OCI-LY3 (cell line): ENCODE data around the gene STK32B.

ENCODE experiments used
- H2AFZ ChIP-seq: fragments of 200-600, 300-600 bp; shearing (Covaris generic); 2 replicates; pipeline ENCODE4 v1.6.0; 2014; ENCODE audit warnings: antibody characterized with exemption, low read depth, low read length
- H3K27ac ChIP-seq: fragments of 200-600, 300-600 bp; sonication (generic); 2 replicates; pipeline ENCODE4 v1.5.1; 2014; ENCODE audit warnings: mild to moderate bottlenecking, low read length, moderate library complexity, mixed read lengths
- H3K27me3 ChIP-seq: fragments of 200-600, 300-600 bp; sonication (generic); 2 replicates; pipeline ENCODE4 v1.6.1; 2014; ENCODE audit warnings: low read depth, low read length, mixed read lengths
- H3K36me3 ChIP-seq: fragments of 200-600, 300-600 bp; sonication (generic); replicated peaks from 2 replicates; pipeline ENCODE3; 2014; ENCODE audit warnings: low read depth, low read length, mixed read lengths
- H3K4me1 ChIP-seq: fragments of 300-600, 200-600 bp; sonication (generic); 2 replicates; pipeline ENCODE4 v1.6.1; 2014; ENCODE audit warnings: low read length, mixed read lengths
- H3K4me2 ChIP-seq: fragments of 200-600, 300-600 bp; sonication (generic); 2 replicates; pipeline ENCODE4 v1.6.1; 2014; ENCODE audit warnings: low read length, mixed read lengths
- H3K4me3 ChIP-seq: fragments of 300-600, 200-600 bp; sonication (generic); 2 replicates; pipeline ENCODE4 v1.5.1; 2014; ENCODE audit warnings: antibody characterized with exemption, mild to moderate bottlenecking, low read length, moderate library complexity
- H3K79me2 ChIP-seq: fragments of 300-600, 200-600 bp; shearing (Covaris generic); 2 replicates; pipeline ENCODE4 v1.6.1; 2014; ENCODE audit warnings: mild to moderate bottlenecking, low read length, mixed read lengths
- H3K9ac ChIP-seq: fragments of 300-600, 200-600 bp; shearing (Covaris generic); 2 replicates; pipeline ENCODE4 v1.6.0; 2014; ENCODE audit warnings: mild to moderate bottlenecking, low read length, moderate library complexity
- H3K9me3 ChIP-seq: fragments of 200-600, 300-600 bp; shearing (Covaris generic); 2 replicates; pipeline ENCODE4 v1.6.1; 2014; ENCODE audit warnings: low read length, mixed read lengths; ENCODE audit not compliant: insufficient read depth
- H4K20me1 ChIP-seq: fragments of 200-600, 300-600 bp; sonication (generic); 2 replicates; pipeline ENCODE4 v1.6.1; 2016; ENCODE audit warnings: low read length, mixed read lengths; ENCODE audit not compliant: insufficient read depth
- EZH2phosphoT487 ChIP-seq: fragments of 200-600 bp; shearing (Covaris generic); IDR thresholded peaks from 2 replicates; pipeline ENCODE4 v1.6.1; 2018; ENCODE audit warnings: antibody characterized with exemption, mixed run types, low read depth
- TF ChIP-seq, protein P1 (sequence below): fragments of 200-600, 300-600 bp; sonication (generic); IDR thresholded peaks from 2 replicates; pipeline ENCODE4 v1.5.1; 2014; ENCODE audit warnings: antibody characterized with exemption, low read length, low read depth

Gene STK32B

DNA sequence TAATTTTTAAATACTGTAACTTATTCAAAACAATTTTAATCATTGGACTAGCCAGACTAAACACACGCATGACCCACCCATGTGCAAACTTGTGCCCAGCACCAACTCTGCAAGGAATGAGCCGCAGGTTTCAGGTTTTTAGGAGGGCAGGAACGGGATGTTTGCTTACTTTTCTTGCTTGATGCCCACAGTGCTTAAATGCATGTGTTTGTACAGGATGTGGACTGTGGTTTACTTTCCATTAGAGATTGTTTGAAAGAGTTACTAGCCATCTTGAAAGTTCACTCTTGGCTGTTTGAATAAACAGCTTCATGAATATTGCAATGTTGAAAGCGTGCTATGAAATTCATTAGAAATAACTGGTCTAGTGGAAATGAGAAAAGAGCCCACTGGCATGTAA is 83.3 kb downstream of the STK32B start:
- TF ChIP-seq, protein P1, sequence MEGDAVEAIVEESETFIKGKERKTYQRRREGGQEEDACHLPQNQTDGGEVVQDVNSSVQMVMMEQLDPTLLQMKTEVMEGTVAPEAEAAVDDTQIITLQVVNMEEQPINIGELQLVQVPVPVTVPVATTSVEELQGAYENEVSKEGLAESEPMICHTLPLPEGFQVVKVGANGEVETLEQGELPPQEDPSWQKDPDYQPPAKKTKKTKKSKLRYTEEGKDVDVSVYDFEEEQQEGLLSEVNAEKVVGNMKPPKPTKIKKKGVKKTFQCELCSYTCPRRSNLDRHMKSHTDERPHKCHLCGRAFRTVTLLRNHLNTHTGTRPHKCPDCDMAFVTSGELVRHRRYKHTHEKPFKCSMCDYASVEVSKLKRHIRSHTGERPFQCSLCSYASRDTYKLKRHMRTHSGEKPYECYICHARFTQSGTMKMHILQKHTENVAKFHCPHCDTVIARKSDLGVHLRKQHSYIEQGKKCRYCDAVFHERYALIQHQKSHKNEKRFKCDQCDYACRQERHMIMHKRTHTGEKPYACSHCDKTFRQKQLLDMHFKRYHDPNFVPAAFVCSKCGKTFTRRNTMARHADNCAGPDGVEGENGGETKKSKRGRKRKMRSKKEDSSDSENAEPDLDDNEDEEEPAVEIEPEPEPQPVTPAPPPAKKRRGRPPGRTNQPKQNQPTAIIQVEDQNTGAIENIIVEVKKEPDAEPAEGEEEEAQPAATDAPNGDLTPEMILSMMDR = no peak
- TF ChIP-seq EZH2phosphoT487 = no peak
- H3K4me2 ChIP-seq = no peak overlapping the region
- H3K9ac ChIP-seq = no peak overlapping the region
- no peak overlapping the region for H3K27ac ChIP-seq
- H3K9me3 ChIP-seq = no peaks in the 10 kb centered on the region
- no peak overlapping the region for H2AFZ ChIP-seq
- no peaks in the 10 kb centered on the region for H3K79me2 ChIP-seq
- H3K36me3 ChIP-seq = no peaks in the 10 kb centered on the region
- H3K27me3 ChIP-seq = peaks cover 9% of the 10 kb centered on the region
- no peaks in the 10 kb centered on the region for H4K20me1 ChIP-seq
- H3K4me3 ChIP-seq = no peak overlapping the region
- H3K4me1 ChIP-seq = no peaks in the 10 kb centered on the region

DNA sequence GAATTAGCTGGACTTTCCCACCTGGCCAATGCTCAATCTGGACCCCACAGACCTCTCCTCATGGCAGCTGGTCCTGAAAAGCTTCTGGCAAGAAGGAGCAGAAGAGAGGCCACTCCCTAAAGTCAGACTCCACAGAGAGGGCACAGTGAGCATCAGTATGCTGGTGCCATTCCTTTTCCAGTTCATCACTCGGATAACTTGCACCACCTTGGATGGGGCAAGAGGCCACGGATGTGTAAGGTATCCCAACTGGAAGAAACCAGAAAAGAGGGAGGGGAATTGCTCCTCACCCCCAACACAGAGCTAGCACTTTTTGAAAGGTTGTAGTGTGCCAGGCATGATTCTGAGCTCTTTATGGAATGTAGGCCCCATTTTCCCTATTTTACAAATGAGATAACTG is 85.9 kb downstream of the STK32B start:
- no peaks in the 10 kb centered on the region for H3K36me3 ChIP-seq
- H3K79me2 ChIP-seq = no peaks in the 10 kb centered on the region
- H3K27me3 ChIP-seq = peaks cover 13% of the 10 kb centered on the region
- H3K9me3 ChIP-seq = no peaks in the 10 kb centered on the region
- no peak overlapping the region for H2AFZ ChIP-seq
- no peak overlapping the region for H3K9ac ChIP-seq
- no peak overlapping the region for H3K27ac ChIP-seq
- H4K20me1 ChIP-seq = no peaks in the 10 kb centered on the region
- no peaks in the 10 kb centered on the region for H3K4me1 ChIP-seq
- TF ChIP-seq, protein P1 = no peak
- no peak for TF ChIP-seq EZH2phosphoT487
- no peak overlapping the region for H3K4me2 ChIP-seq
- H3K4me3 ChIP-seq = no peak overlapping the region

- H3K79me2 ChIP-seq = no peaks in the 10 kb centered on the region
- H3K9me3 ChIP-seq = no peaks in the 10 kb centered on the region
- H3K4me1 ChIP-seq = no peaks in the 10 kb centered on the region
- H2AFZ ChIP-seq = no peak overlapping the region
- no peak overlapping the region for H3K4me2 ChIP-seq
- no peak overlapping the region for H3K4me3 ChIP-seq
- peaks cover 13% of the 10 kb centered on the region for H3K27me3 ChIP-seq
- no peaks in the 10 kb centered on the region for H3K36me3 ChIP-seq
- H3K9ac ChIP-seq = no peak overlapping the region
- no peaks in the 10 kb centered on the region for H4K20me1 ChIP-seq
- no peak overlapping the region for H3K27ac ChIP-seq
- TF ChIP-seq EZH2phosphoT487 = no peak
- TF ChIP-seq, protein P1 = no peak
These were observed 86.6 kb downstream of the STK32B start for GRCh38 chr4:5137927-5138326.

DNA sequence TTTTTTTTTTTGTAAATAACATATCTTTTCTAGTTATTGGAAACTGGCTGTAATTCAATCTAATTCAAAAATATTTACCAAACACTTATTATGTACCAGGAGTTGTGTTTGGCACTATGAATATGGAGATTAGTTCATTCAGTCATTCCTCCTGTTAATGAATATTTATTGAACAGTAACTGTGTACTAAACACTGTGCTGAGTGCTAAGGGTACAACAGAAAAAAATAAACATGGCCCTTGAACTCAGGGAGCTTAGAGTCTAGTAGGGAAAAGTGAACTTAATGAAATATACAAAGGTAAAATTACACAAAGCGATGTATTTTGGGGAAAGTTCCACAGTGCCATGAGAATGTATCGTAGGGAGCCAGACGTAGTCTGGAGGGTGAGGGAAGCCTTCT is 87.1 kb downstream of the STK32B start:
- H3K36me3 ChIP-seq = no peaks in the 10 kb centered on the region
- peaks cover 13% of the 10 kb centered on the region for H3K27me3 ChIP-seq
- H3K27ac ChIP-seq = no peak overlapping the region
- no peaks in the 10 kb centered on the region for H3K4me1 ChIP-seq
- no peak overlapping the region for H2AFZ ChIP-seq
- no peaks in the 10 kb centered on the region for H4K20me1 ChIP-seq
- no peak overlapping the region for H3K4me2 ChIP-seq
- no peak overlapping the region for H3K9ac ChIP-seq
- no peak overlapping the region for H3K4me3 ChIP-seq
- TF ChIP-seq, protein P1 = no peak
- no peak for TF ChIP-seq EZH2phosphoT487
- no peaks in the 10 kb centered on the region for H3K79me2 ChIP-seq
- no peaks in the 10 kb centered on the region for H3K9me3 ChIP-seq
